ENCODE data around the gene DMWD.

Gene DMWD

GRCh38 chr19:45742969-45743368 lies 49.7 kb downstream of the DMWD start:
- DNase-seq, result no peak

GRCh38 chr19:45739498-45740439 lies 52.9 kb downstream of the DMWD start:
- DNase-seq, result no peak

- DNase-seq, result no peak
Measured at GRCh38 chr19:45733160-45733810, 59.4 kb downstream of the DMWD start, which contains the start of gene MEIOSIN. Gene MEIOSIN, plus strand, starts transcription at chr19:45733439. Its CDS starts 1,938 bp downstream, at chr19:45735377.
